Lung (tissue), 12 donors: ENCODE results near the gene FES. TPM values are rescaled to one million over a fixed set of nuclear protein-coding genes. Genes with fewer than 3 reads are reported as not detected.

ENCODE experiments used
- ATAC-seq: fragments of 200-7000 bp; cut with Tn5 transposase; one replicate; pipeline ENCODE4 v1.9.1; 2020; ENCODE audit warnings: moderate number of reproducible peaks; ENCODE audit not compliant: insufficient read depth, low FRiP score
- DNase-seq, 3 donors: peaks; one replicate each; pipeline ENCODE4 v3.0.0-alpha.2; 2013 to 2017
- H3K27ac ChIP-seq, 2 donors: one replicate each; pipeline ENCODE4 v1.5.1; 2013; ENCODE audit warnings: mild to moderate bottlenecking in 2 of 2, moderate library complexity in 2 of 2, control low read depth in 1 of 2, inconsistent platforms in 1 of 2, low read depth in 1 of 2, low read length in 1 of 2
- H3K27me3 ChIP-seq, 3 donors: one replicate each; pipeline ENCODE4 v1.5.1; 2013; ENCODE audit warnings: low read length in 2 of 3; ENCODE audit not compliant: control insufficient read depth in 3 of 3, insufficient read depth in 3 of 3
- H3K36me3 ChIP-seq, 4 donors: one replicate each; pipeline ENCODE4 v1.5.1; 2013; ENCODE audit warnings: low read length in 4 of 4, mild to moderate bottlenecking in 1 of 4, moderate library complexity in 1 of 4; ENCODE audit not compliant: control insufficient read depth in 4 of 4, insufficient read depth in 4 of 4
- H3K4me1 ChIP-seq, 5 donors: one replicate each; pipeline ENCODE4 v1.5.1; 2013; ENCODE audit warnings: low read length in 5 of 5, mild to moderate bottlenecking in 2 of 5, moderate library complexity in 1 of 5; ENCODE audit not compliant: control insufficient read depth in 5 of 5, insufficient read depth in 5 of 5
- H3K4me3 ChIP-seq: one replicate; pipeline ENCODE4 v1.5.1; 2013; ENCODE audit warnings: mild to moderate bottlenecking, control low read depth, moderate library complexity
- H3K9ac ChIP-seq, 2 donors: one replicate each; pipeline ENCODE4 v1.5.1; 2013; ENCODE audit warnings: low read length in 2 of 2, control low read depth in 1 of 2; ENCODE audit not compliant: insufficient read depth in 1 of 2
- H3K9me3 ChIP-seq, 4 donors: one replicate each; pipeline ENCODE4 v1.5.1; 2013; ENCODE audit warnings: low read length in 3 of 4, mild to moderate bottlenecking in 1 of 4, moderate library complexity in 1 of 4; ENCODE audit not compliant: control insufficient read depth in 4 of 4, insufficient read depth in 3 of 4
- CTCF ChIP-seq: IDR thresholded peaks from 2 replicates; pipeline ENCODE4 v1.5.1; 2012; ENCODE audit warnings: mild to moderate bottlenecking; ENCODE audit errors: control extremely low read depth, extremely low read depth
- WGBS, 2 donors: extraction: QIAGEN DNeasy Blood & Tissue Kit; methylation state at CpG; one replicate each; pipeline ENCODE4 v1.1.7; 2013; 5-methylcytosine and 5-hydroxymethylcytosine counted together
- polyA plus RNA-seq, 2 donors: library from polyadenylated mRNA; stranded (reverse); fragments of 200-250 nt; gene quantifications; one replicate each; pipeline ENCODE4 v1.2.1, GENCODE V29; 2013
- total RNA-seq, 2 donors: library from RNA; depleted of rRNA in 1 of 2; stranded (reverse); fragments of >200 nt in 1 of 2; gene quantifications; one replicate each; pipeline ENCODE4 v1.2.1, GENCODE V29; 2014 to 2021
- donor health status: control.
- donor health status: control.
- donor health status: Bipolar disorder and iron deficiency.
- donor health status: healthy.
- donor health status: DM: yes; HTN: yes; CAD: no.

The FES gene
- total and polyA plus RNA-seq, 4 donors, result 25.7 to 104 (median 55.5) TPM

GRCh38 chr15:90866800-90867199 is 17.5 kb upstream of the FES start:
- no peaks in the 10 kb centered on the region for H3K36me3 ChIP-seq
- 80 to 81% methylated on average over 3 of the region's 3 CpGs for WGBS, 2 donors
- DNase-seq (no peak), ATAC-seq (no peak)
- H3K9ac ChIP-seq, result no peak overlapping the region
- TF ChIP-seq CTCF, result no peak
- H3K4me1 ChIP-seq, result peaks cover 0 to 22% (median 10%) of the 10 kb centered on the region in 5 donors
- no peaks in the 10 kb centered on the region for H3K27me3 ChIP-seq
- H3K27ac ChIP-seq, result no peak overlapping the region
- no peaks in the 10 kb centered on the region for H3K9me3 ChIP-seq
- H3K4me3 ChIP-seq, result no peak overlapping the region

- Histone ChIP-seq H3K27me3 (no peaks in the 10 kb centered on the region), H3K4me1 (peaks cover 0 to 34% (median 13%) of the 10 kb centered on the region in 5 donors), H3K9ac (no peak within 1 kb of the TSS), H3K9me3 (no peaks in the 10 kb centered on the region), H3K36me3 (no peaks in the 10 kb centered on the region), H3K27ac (peak within 1 kb of the TSS; percentile 89 to 99), H3K4me3 (no peak within 1 kb of the TSS)
- WGBS, 2 donors, result 88 to 89% methylated on average over 6 of the region's 6 CpGs
- TF ChIP-seq CTCF, result no peak
- no peak for ATAC-seq
- no peak for DNase-seq
These were observed 16.0 kb upstream of the FES start, which contains the start of gene FURIN for GRCh38 chr15:90868261-90868689. Gene FURIN, plus strand, starts transcription at chr15:90868588. Its CDS starts 7,153 bp downstream, at chr15:90875741.

- no peak for TF ChIP-seq CTCF
- Histone ChIP-seq H3K4me1 (peaks cover 0 to 43% (median 20%) of the 10 kb centered on the region in 5 donors), H3K9ac (no peak overlapping the region), H3K9me3 (no peaks in the 10 kb centered on the region), H3K27ac (peak overlapping the region; percentile 89 to 99), H3K36me3 (no peaks in the 10 kb centered on the region), H3K4me3 (no peak overlapping the region), H3K27me3 (no peaks in the 10 kb centered on the region)
- no peak for DNase-seq
- no peak for ATAC-seq
These were observed 15.2 kb upstream of the FES start for GRCh38 chr15:90869140-90869541.

GRCh38 chr15:90869601-90870353 is 14.5 kb upstream of the FES start:
- peak overlapping the region; percentile 97 to 99 for H3K27ac ChIP-seq
- TF ChIP-seq CTCF, result no peak
- no peak overlapping the region for H3K4me3 ChIP-seq

More at GRCh38 chr15:90869601-90870353, 14.5 kb upstream of the FES start:
- WGBS, 2 donors, result 22 to 25% methylated on average over 9 of the region's 9 CpGs
- Histone ChIP-seq H3K27me3 (no peaks in the 10 kb centered on the region), H3K4me1 (peaks cover 0 to 46% (median 22%) of the 10 kb centered on the region in 5 donors), H3K9me3 (no peaks in the 10 kb centered on the region), H3K9ac (no peak overlapping the region), H3K36me3 (no peaks in the 10 kb centered on the region)
- DNase-seq, result peak; percentile 35 to 74 (median 52)
- ATAC-seq, result peak; percentile 60
